Subcutaneous abdominal adipose tissue (tissue), 5 donors: ENCODE data around the gene HAPLN1.

Experiments used
- H3K27ac ChIP-seq: one replicate; pipeline ENCODE4 v1.7.0; 2013; ENCODE audit warnings: low read depth, mild to moderate bottlenecking, inconsistent platforms, low read length, moderate library complexity
- H3K27me3 ChIP-seq, 5 donors: one replicate each; pipeline ENCODE4 v1.7.0; 2013; ENCODE audit warnings: low read length in 5 of 5, inconsistent platforms in 1 of 5; ENCODE audit not compliant: control insufficient read depth in 5 of 5, insufficient read depth in 4 of 5
- H3K36me3 ChIP-seq, 5 donors: one replicate each; pipeline ENCODE4 v1.7.0; 2013; ENCODE audit warnings: low read length in 5 of 5; ENCODE audit not compliant: control insufficient read depth in 5 of 5, insufficient read depth in 5 of 5
- H3K4me1 ChIP-seq, 5 donors: one replicate each; pipeline ENCODE4 v1.7.0; 2013; ENCODE audit warnings: low read length in 5 of 5, mild to moderate bottlenecking in 3 of 5, moderate library complexity in 1 of 5; ENCODE audit not compliant: control insufficient read depth in 5 of 5, insufficient read depth in 5 of 5
- H3K4me3 ChIP-seq, 5 donors: one replicate each; pipeline ENCODE4 v1.7.0; 2013; ENCODE audit warnings: low read length in 5 of 5, low read depth in 1 of 5
- H3K9ac ChIP-seq, 5 donors: one replicate each; pipeline ENCODE4 v1.7.0; 2013; ENCODE audit warnings: low read length in 5 of 5, mild to moderate bottlenecking in 4 of 5, moderate library complexity in 3 of 5
- H3K9me3 ChIP-seq, 5 donors: one replicate each; pipeline ENCODE4 v1.7.0; 2013; ENCODE audit warnings: low read length in 5 of 5; ENCODE audit not compliant: control insufficient read depth in 5 of 5
- donor health status: healthy.
- donor health status: healthy.
- donor health status: healthy.
- donor health status: healthy.
- donor health status: healthy.

Gene HAPLN1

DNA sequence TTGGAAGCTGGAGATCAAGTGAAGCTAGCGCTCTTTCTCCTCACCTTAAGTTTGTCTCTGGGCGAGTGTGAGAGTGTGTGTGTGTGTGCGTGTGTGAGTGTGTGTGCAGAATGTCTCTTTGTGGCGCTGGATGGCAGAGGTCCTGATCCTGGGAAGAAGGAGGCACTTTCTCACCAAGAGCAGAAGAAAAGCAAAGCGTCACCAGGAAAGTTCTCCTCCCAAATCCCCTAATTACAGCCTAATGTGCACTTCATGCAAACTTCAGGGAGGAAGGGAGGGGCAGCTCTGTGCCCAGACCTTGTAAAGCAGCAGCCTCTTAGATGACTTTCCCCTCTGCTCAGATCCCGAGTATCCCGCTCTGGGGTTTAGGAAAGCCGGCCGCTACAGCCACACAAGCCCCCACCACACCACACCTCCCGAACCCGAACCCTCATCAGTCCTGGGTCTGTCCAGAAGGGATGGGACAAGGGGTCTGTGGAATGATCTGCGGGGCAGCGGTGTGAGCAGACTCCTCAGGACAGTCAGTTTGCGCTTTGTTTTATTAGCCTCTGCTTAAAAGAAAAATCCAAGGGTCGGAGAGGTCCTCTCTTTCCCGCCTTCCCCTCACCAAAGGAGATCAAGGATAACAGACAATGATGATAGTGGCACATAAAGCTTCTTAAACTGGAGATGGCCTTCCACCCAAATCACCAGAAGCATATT, at the start of gene HAPLN1:
HAPLN1 (minus strand) TSS at position 20 of the 702 bp plus-strand sequence. CDS start 47,332 bp downstream, outside the sequence.
- no peak within 1 kb of the TSS for H3K27ac ChIP-seq
- H3K9me3 ChIP-seq, result no peaks in the 10 kb centered on the region
- peaks cover 0 to 13% (median 13%) of the 10 kb centered on the region in 5 donors for H3K4me1 ChIP-seq
- no peak within 1 kb of the TSS for H3K9ac ChIP-seq
- no peaks in the 10 kb centered on the region for H3K36me3 ChIP-seq
- H3K4me3 ChIP-seq, result peak within 1 kb of the TSS in 4 of 5 donors; percentile 52 to 66 (median 59)
- H3K27me3 ChIP-seq, result peaks cover 7 to 34% (median 21%) of the 10 kb centered on the region in 5 donors

DNA sequence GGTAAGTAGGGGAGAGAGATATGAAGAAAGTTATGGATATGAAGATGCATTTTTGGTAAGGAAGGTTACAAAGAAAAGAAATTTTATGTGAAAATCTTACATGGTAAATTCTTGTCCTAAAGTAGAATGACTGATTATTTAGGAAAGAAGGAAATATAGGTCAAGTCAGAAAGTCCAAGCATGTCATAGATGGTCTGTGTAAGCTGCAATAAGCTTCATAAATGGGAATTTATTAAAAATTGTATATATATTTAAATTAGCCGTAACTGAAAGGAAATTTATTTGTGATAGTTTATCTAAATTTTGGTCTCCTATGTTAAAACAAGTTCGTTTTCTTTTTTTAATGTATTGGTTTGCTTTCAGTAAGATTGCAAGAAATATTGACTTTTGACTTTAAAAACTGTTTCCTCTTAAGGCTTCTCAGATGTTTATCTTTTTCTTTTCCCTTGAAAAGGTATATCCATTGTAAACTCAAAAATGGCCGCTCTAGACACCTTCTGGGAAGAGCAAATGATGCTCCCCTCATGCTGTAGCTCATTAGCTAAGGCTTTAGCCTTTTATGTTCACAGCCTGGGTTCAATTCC, 46.8 kb upstream of the HAPLN1 start:
- Histone ChIP-seq H3K9me3 (peaks cover 2 to 27% (median 12%) of the 10 kb centered on the region in 5 donors), H3K27me3 (no peaks in the 10 kb centered on the region)

DNA sequence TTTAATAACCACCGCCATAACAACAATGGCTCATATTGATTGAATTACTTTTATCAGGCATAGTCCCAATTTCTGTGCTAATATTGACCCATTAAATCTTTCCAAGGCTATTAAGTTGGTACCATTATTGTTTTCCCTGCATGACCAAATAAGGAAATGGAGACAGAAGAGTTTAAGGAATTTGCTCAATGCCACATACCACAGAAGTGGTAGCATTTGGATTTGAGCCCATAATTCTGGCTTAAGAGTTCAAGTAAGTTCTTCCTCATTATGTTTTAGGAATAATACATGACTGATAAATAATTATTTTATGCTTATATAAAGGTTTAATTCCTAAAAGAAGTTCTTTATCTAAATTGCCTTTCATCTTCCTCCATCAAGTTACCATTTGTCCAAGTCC, 43.4 kb upstream of the HAPLN1 start:
- Histone ChIP-seq H3K27ac (no peak overlapping the region), H3K4me1 (no peaks in the 10 kb centered on the region), H3K27me3 (no peaks in the 10 kb centered on the region), H3K9ac (no peak overlapping the region), H3K36me3 (no peaks in the 10 kb centered on the region), H3K4me3 (no peak overlapping the region), H3K9me3 (peaks cover 2 to 27% (median 12%) of the 10 kb centered on the region in 5 donors)

More for the DNA sequence above, 46.8 kb upstream of the HAPLN1 start:
- Histone ChIP-seq H3K4me1 (no peaks in the 10 kb centered on the region), H3K36me3 (no peaks in the 10 kb centered on the region), H3K27ac (no peak overlapping the region), H3K9ac (no peak overlapping the region), H3K4me3 (no peak overlapping the region)

DNA sequence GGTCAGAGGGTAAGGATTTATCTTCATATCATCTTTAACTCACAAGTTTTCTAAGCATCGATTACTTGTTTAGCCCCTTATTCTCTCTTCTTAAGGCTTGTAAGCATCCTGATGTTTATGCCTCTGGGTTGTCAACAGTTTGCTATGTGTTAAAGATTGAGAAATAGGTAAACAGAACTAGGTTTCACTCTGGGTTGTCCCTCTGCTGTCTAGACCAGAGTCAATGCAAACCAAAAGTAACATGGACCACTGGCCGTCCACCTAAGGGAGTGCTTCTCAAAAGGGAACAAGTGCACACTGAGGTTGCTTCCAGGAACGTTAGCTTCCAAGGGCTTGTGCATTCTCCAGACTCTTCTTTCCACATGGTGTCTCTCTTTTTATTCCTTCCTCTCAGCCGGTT, 39.9 kb upstream of the HAPLN1 start:
- peaks cover 0 to 3% (median 0%) of the 10 kb centered on the region in 5 donors for H3K9me3 ChIP-seq
- no peaks in the 10 kb centered on the region for H3K27me3 ChIP-seq
- no peak overlapping the region for H3K9ac ChIP-seq
- H3K4me3 ChIP-seq, result no peak overlapping the region
- H3K4me1 ChIP-seq, result no peaks in the 10 kb centered on the region
- no peaks in the 10 kb centered on the region for H3K36me3 ChIP-seq
- no peak overlapping the region for H3K27ac ChIP-seq

DNA sequence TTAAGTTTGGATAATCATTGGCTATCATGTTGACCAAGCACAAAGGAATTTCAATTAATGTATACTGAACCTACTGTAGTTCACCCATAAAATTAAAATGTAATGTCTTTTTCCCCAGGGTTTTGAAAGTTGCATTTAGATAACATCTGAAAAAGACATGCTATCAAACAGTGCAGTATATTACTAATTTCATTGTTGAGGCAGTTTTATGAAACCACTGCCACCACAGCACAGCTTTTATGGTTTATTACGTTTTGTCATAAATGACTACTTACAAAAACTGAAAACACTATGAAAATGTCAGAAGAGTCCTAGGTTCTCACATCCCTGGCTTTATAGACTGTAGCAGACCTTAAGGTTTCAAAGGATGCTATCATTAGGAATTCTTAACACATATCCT, 32.0 kb upstream of the HAPLN1 start:
- peaks cover 0 to 4% (median 3%) of the 10 kb centered on the region in 5 donors for H3K9me3 ChIP-seq
- H3K4me1 ChIP-seq, result no peaks in the 10 kb centered on the region
- no peaks in the 10 kb centered on the region for H3K27me3 ChIP-seq
- H3K27ac ChIP-seq, result no peak overlapping the region
- H3K36me3 ChIP-seq, result no peaks in the 10 kb centered on the region
- no peak overlapping the region for H3K4me3 ChIP-seq
- no peak overlapping the region for H3K9ac ChIP-seq

DNA sequence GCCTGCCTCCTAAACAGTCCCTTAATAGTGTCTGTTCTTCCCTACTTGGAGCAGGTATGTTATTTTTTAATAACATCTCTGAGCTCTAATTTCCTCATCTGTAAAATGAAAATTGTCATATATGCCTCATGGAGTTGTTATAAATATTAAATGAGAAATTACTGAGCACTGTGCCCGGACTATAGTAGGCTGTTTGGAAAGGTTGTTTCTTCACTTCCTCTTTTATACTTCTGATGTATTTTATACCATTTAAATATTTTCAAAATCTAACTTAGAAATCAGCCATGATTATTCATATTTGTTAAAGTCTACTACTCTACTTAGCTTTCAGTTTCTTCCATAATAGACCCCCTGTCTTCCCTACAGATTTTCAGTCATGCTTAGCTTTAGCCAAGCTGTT, 30.5 kb upstream of the HAPLN1 start:
- H3K27ac ChIP-seq, result no peak overlapping the region
- H3K4me3 ChIP-seq, result no peak overlapping the region
- H3K27me3 ChIP-seq, result no peaks in the 10 kb centered on the region
- no peak overlapping the region for H3K9ac ChIP-seq
- H3K36me3 ChIP-seq, result no peaks in the 10 kb centered on the region
- peaks cover 0 to 4% (median 3%) of the 10 kb centered on the region in 5 donors for H3K9me3 ChIP-seq
- H3K4me1 ChIP-seq, result no peaks in the 10 kb centered on the region

DNA sequence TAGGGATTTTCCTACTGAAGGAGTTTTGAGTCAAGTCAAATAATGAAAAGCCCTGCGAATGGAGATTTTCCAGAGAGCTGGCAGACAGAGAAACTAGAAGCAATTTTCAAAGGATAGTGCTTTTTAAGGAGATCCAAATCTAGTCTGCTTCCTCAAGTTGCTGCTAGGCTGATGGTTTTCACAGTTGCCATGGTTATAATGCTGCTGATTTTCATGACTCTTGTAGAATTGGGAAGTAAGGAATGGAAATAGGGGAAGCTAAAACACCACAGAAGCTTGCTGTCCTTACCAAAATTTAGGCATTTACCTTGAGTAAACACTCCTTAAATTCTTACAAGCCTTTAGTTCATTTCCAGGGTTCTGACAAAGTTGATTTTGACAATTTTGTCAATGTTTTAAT, 30.1 kb upstream of the HAPLN1 start:
- Histone ChIP-seq H3K27ac (no peak overlapping the region), H3K9me3 (peaks cover 0 to 4% (median 3%) of the 10 kb centered on the region in 5 donors), H3K36me3 (no peaks in the 10 kb centered on the region), H3K4me1 (no peaks in the 10 kb centered on the region), H3K9ac (no peak overlapping the region), H3K27me3 (no peaks in the 10 kb centered on the region), H3K4me3 (no peak overlapping the region)

DNA sequence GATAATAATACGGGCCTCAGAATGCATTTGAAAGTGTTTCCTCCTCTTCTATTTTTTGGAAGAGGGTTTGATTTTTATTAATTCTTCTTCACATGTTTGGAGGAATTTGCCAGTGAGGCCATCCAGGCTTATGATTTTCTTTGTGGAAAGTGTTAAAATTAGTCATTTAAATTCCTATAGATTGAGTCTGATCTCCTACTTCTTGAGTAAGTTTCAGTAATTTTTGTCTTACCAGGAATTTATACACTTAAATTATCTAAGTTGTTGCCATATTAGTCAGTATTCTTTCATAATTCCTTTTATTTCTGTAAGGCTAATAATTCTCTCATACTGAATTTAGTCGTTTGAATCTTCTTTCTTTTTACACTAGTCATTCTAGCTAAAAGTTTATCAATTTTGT, 25.2 kb upstream of the HAPLN1 start:
- Histone ChIP-seq H3K9ac (no peak overlapping the region), H3K36me3 (no peaks in the 10 kb centered on the region), H3K9me3 (peaks cover 0 to 4% (median 3%) of the 10 kb centered on the region in 5 donors), H3K27me3 (no peaks in the 10 kb centered on the region), H3K4me1 (no peaks in the 10 kb centered on the region), H3K4me3 (no peak overlapping the region), H3K27ac (no peak overlapping the region)

DNA sequence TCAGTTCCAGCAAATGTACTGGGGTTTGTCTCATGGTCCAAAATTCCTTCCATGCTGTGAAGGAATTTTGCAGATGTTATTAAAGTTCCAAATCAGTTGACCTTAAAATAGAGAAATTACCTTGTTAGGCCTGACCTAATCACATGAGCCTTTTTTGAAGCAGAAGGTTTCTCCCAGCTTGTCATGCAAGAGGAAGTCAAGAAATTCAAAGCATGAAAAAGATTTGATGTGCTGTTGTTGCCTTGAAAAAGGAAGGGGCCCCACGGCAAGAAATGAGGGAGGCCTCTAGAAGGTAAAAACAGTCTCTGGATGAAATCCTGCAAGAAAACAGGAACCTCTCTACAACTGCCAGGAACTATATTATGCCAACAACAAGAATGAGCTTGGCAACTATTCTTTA, 24.2 kb upstream of the HAPLN1 start:
- no peak overlapping the region for H3K27ac ChIP-seq
- no peak overlapping the region for H3K9ac ChIP-seq
- no peak overlapping the region for H3K4me3 ChIP-seq
- no peaks in the 10 kb centered on the region for H3K27me3 ChIP-seq
- H3K36me3 ChIP-seq, result no peaks in the 10 kb centered on the region
- peaks cover 0 to 2% (median 0%) of the 10 kb centered on the region in 5 donors for H3K9me3 ChIP-seq
- H3K4me1 ChIP-seq, result no peaks in the 10 kb centered on the region

DNA sequence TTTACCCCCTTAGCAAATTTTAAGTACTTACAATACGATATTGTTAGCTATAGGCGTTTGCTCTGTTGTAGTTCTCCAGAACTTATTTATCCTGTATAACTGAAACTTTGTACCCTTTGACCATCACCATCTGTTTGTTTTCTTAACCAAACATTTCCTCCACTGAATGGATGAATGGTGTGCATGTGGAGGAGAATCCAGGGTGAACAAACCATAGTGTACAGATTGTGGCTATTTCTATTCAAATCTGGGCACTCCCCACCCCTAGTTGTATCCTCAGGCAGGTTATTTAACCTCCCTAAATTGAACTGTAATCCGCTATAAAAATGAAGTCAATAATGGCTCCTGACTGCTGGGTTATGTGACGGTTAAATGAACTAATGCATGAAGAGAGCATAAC, 21.4 kb upstream of the HAPLN1 start:
- Histone ChIP-seq H3K27me3 (no peaks in the 10 kb centered on the region), H3K4me1 (no peaks in the 10 kb centered on the region), H3K9ac (no peak overlapping the region), H3K36me3 (no peaks in the 10 kb centered on the region), H3K4me3 (no peak overlapping the region), H3K27ac (no peak overlapping the region), H3K9me3 (no peaks in the 10 kb centered on the region)
